OCI-LY3 (cell line): ENCODE data around the gene MLH3.

Experiments used
- H2AFZ ChIP-seq: fragments of 200-600, 300-600 bp; shearing (Covaris generic); 2 replicates; pipeline ENCODE4 v1.6.0; 2014; ENCODE audit warnings: antibody characterized with exemption, low read depth, low read length
- H3K27ac ChIP-seq: fragments of 200-600, 300-600 bp; sonication (generic); 2 replicates; pipeline ENCODE4 v1.5.1; 2014; ENCODE audit warnings: mild to moderate bottlenecking, low read length, moderate library complexity, mixed read lengths
- H3K27me3 ChIP-seq: fragments of 200-600, 300-600 bp; sonication (generic); 2 replicates; pipeline ENCODE4 v1.6.1; 2014; ENCODE audit warnings: low read depth, low read length, mixed read lengths
- H3K36me3 ChIP-seq: fragments of 200-600, 300-600 bp; sonication (generic); replicated peaks from 2 replicates; pipeline ENCODE3; 2014; ENCODE audit warnings: low read depth, low read length, mixed read lengths
- H3K4me1 ChIP-seq: fragments of 300-600, 200-600 bp; sonication (generic); 2 replicates; pipeline ENCODE4 v1.6.1; 2014; ENCODE audit warnings: low read length, mixed read lengths
- H3K4me2 ChIP-seq: fragments of 200-600, 300-600 bp; sonication (generic); 2 replicates; pipeline ENCODE4 v1.6.1; 2014; ENCODE audit warnings: low read length, mixed read lengths
- H3K4me3 ChIP-seq: fragments of 300-600, 200-600 bp; sonication (generic); 2 replicates; pipeline ENCODE4 v1.5.1; 2014; ENCODE audit warnings: antibody characterized with exemption, mild to moderate bottlenecking, low read length, moderate library complexity
- H3K79me2 ChIP-seq: fragments of 300-600, 200-600 bp; shearing (Covaris generic); 2 replicates; pipeline ENCODE4 v1.6.1; 2014; ENCODE audit warnings: mild to moderate bottlenecking, low read length, mixed read lengths
- H3K9ac ChIP-seq: fragments of 300-600, 200-600 bp; shearing (Covaris generic); 2 replicates; pipeline ENCODE4 v1.6.0; 2014; ENCODE audit warnings: mild to moderate bottlenecking, low read length, moderate library complexity
- H3K9me3 ChIP-seq: fragments of 200-600, 300-600 bp; shearing (Covaris generic); 2 replicates; pipeline ENCODE4 v1.6.1; 2014; ENCODE audit warnings: low read length, mixed read lengths; ENCODE audit not compliant: insufficient read depth
- H4K20me1 ChIP-seq: fragments of 200-600, 300-600 bp; sonication (generic); 2 replicates; pipeline ENCODE4 v1.6.1; 2016; ENCODE audit warnings: low read length, mixed read lengths; ENCODE audit not compliant: insufficient read depth
- CTCF ChIP-seq: fragments of 200-600, 300-600 bp; sonication (generic); IDR thresholded peaks from 2 replicates; pipeline ENCODE4 v1.5.1; 2014; ENCODE audit warnings: antibody characterized with exemption, low read length, low read depth
- EZH2phosphoT487 ChIP-seq: fragments of 200-600 bp; shearing (Covaris generic); IDR thresholded peaks from 2 replicates; pipeline ENCODE4 v1.6.1; 2018; ENCODE audit warnings: antibody characterized with exemption, mixed run types, low read depth

The MLH3 gene

GRCh38 chr14:75048101-75048500 lies 3.2 kb downstream of the MLH3 start:
- H3K4me3 ChIP-seq: no peak overlapping the region
- H3K27me3 ChIP-seq: no peaks in the 10 kb centered on the region
- H3K9ac ChIP-seq: no peak overlapping the region
- H4K20me1 ChIP-seq: no peaks in the 10 kb centered on the region; the same call in 1 of the 2 replicates
- no peak overlapping the region for H2AFZ ChIP-seq
- peaks cover 47% of the 10 kb centered on the region for H3K79me2 ChIP-seq
- peaks cover 13% of the 10 kb centered on the region for H3K4me1 ChIP-seq
- no peak overlapping the region for H3K27ac ChIP-seq
- peaks cover 33% of the 10 kb centered on the region for H3K36me3 ChIP-seq
- no peak overlapping the region for H3K4me2 ChIP-seq
- no peaks in the 10 kb centered on the region for H3K9me3 ChIP-seq
- TF ChIP-seq CTCF (no peak), EZH2phosphoT487 (no peak)

- Histone ChIP-seq H3K79me2 (peaks cover 50% of the 10 kb centered on the region), H3K27me3 (no peaks in the 10 kb centered on the region), H3K4me1 (peaks cover 14% of the 10 kb centered on the region), H3K9me3 (no peaks in the 10 kb centered on the region), H3K4me3 (no peak overlapping the region), H2AFZ (no peak overlapping the region), H3K4me2 (no peak overlapping the region), H3K9ac (no peak overlapping the region), H3K27ac (no peak overlapping the region), H4K20me1 (no peaks in the 10 kb centered on the region; the same call in 1 of the 2 replicates), H3K36me3 (peaks cover 33% of the 10 kb centered on the region)
- no peak for TF ChIP-seq EZH2phosphoT487
- no peak for TF ChIP-seq CTCF
Measured at GRCh38 chr14:75047506-75047905, 3.8 kb downstream of the MLH3 start.

GRCh38 chr14:75046899-75047298 lies 4.4 kb downstream of the MLH3 start:
- H3K79me2 ChIP-seq: peaks cover 50% of the 10 kb centered on the region
- no peak overlapping the region for H3K27ac ChIP-seq
- no peak overlapping the region for H2AFZ ChIP-seq
- H3K36me3 ChIP-seq: peaks cover 33% of the 10 kb centered on the region
- TF ChIP-seq CTCF (no peak), EZH2phosphoT487 (no peak)
- no peaks in the 10 kb centered on the region for H3K9me3 ChIP-seq
- no peak overlapping the region for H3K4me3 ChIP-seq
- H3K9ac ChIP-seq: no peak overlapping the region
- peaks cover 20% of the 10 kb centered on the region for H3K4me1 ChIP-seq
- H3K27me3 ChIP-seq: no peaks in the 10 kb centered on the region
- no peaks in the 10 kb centered on the region; the same call in 1 of the 2 replicates for H4K20me1 ChIP-seq
- H3K4me2 ChIP-seq: no peak overlapping the region

- H3K27ac ChIP-seq: no peak overlapping the region
- H3K79me2 ChIP-seq: peaks cover 54% of the 10 kb centered on the region
Measured at GRCh38 chr14:75046275-75046674, 5.0 kb downstream of the MLH3 start.

More at GRCh38 chr14:75046275-75046674, 5.0 kb downstream of the MLH3 start:
- Histone ChIP-seq H4K20me1 (no peaks in the 10 kb centered on the region; the same call in 1 of the 2 replicates), H3K4me3 (no peak overlapping the region), H3K9ac (no peak overlapping the region), H2AFZ (no peak overlapping the region), H3K4me1 (peaks cover 23% of the 10 kb centered on the region), H3K4me2 (no peak overlapping the region), H3K27me3 (no peaks in the 10 kb centered on the region), H3K36me3 (peaks cover 37% of the 10 kb centered on the region), H3K9me3 (no peaks in the 10 kb centered on the region)
- TF ChIP-seq EZH2phosphoT487 (no peak), CTCF (no peak)
